A673 (cell line): Measurements from ENCODE around the gene UFD1.

ENCODE experiments used
- EZH2 ChIP-seq: fragments of 200-600 bp; sonication (generic); IDR thresholded peaks from 2 replicates; pipeline ENCODE4 v1.6.1; 2017; ENCODE audit warnings: borderline replicate concordance, low read depth, mild to moderate bottlenecking, mixed read lengths, antibody characterized with exemption, low read length; ENCODE audit not compliant: poor library complexity, severe bottlenecking
- TF ChIP-seq, protein P1 (sequence below): fragments of 300-800, 200-600 bp; sonication (generic); conservative IDR thresholded peaks from 2 replicates; pipeline ENCODE4 v1.5.1; 2017; ENCODE audit warnings: low read depth, mild to moderate bottlenecking, antibody characterized with exemption, low read length, moderate library complexity, mixed read lengths

DNA sequence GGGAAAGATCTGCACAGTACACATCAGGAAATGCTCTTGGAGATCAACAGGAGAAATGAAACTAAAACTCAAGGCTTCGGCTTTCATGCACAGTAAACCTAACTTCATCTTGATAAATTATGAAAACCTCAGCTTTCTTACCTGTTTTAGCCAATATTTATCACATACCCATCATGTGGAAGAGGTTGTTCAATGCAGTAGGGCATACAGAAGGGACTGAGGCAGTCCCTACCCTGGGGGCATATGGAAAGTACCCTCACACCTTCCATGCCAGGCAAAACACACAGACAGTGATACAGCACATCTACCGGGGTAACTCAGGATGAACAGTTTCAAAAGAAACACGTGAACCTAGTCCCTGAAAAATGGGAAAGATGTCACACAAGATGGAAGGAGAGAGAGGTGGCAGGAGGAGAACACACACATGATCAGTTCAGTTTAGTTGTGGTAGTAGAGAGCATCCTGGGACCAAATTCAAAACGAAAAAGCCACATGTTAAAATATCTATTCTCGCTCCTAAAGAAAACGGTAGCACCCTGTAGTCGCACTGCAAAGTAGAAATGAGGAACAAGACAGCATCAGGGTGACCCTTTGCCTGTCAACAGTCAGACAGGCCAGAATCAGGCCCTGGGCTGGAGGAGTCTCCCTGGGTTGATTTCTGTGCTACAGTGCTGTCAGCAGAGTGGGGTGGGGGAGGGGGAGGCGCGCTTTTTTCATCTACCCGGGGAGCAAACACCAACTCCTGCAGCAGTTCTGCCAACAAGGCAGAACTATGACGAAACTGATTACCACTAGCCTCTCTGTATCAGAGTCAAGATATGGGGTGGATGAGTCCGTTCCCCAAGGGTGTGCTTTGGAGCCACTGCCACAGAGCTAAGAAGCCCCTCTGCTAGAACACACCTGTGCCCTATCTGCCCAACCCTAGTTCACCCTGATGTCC is 48.8 kb downstream of the UFD1 start:
- TF ChIP-seq, protein P1, sequence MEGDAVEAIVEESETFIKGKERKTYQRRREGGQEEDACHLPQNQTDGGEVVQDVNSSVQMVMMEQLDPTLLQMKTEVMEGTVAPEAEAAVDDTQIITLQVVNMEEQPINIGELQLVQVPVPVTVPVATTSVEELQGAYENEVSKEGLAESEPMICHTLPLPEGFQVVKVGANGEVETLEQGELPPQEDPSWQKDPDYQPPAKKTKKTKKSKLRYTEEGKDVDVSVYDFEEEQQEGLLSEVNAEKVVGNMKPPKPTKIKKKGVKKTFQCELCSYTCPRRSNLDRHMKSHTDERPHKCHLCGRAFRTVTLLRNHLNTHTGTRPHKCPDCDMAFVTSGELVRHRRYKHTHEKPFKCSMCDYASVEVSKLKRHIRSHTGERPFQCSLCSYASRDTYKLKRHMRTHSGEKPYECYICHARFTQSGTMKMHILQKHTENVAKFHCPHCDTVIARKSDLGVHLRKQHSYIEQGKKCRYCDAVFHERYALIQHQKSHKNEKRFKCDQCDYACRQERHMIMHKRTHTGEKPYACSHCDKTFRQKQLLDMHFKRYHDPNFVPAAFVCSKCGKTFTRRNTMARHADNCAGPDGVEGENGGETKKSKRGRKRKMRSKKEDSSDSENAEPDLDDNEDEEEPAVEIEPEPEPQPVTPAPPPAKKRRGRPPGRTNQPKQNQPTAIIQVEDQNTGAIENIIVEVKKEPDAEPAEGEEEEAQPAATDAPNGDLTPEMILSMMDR: no peak
- no peak for TF ChIP-seq EZH2
